Stimulated activated CD4-positive, alpha-beta T cell treated with anti-CD3 and anti-CD28 coated beads, Interleukin-4, amount 100 ng/mL, for 24 hours (primary cell): ENCODE results near the gene OR1J1.

Experiments
- DNase-seq: peaks from one replicate; pipeline ENCODE4 v3.0.0-alpha.2; 2020

OR1J1 gene, protein sequence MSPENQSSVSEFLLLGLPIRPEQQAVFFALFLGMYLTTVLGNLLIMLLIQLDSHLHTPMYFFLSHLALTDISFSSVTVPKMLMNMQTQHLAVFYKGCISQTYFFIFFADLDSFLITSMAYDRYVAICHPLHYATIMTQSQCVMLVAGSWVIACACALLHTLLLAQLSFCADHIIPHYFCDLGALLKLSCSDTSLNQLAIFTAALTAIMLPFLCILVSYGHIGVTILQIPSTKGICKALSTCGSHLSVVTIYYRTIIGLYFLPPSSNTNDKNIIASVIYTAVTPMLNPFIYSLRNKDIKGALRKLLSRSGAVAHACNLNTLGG

DNA sequence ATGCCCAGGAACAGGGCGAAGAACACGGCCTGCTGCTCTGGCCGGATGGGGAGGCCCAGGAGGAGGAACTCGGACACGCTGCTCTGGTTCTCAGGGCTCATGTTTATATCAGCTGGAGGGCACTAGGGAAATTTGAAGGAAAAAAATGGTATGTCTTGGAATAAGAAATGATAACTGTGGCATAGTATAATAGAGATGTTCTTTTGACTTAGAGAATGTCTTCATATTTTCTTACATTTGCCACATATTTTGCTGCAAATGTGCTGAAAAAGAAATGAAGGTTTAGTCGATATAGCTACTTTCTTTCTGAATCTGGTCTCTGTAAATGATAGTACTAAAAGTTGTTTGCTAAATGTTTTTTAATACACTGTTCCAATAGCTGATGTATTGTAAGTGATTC, at the start of gene OR1J1:
Gene OR1J1 (minus strand): TSS at position 101 of the 400 bp plus-strand sequence. CDS start 0 bp downstream, at position 101.
- no peak for DNase-seq

DNA sequence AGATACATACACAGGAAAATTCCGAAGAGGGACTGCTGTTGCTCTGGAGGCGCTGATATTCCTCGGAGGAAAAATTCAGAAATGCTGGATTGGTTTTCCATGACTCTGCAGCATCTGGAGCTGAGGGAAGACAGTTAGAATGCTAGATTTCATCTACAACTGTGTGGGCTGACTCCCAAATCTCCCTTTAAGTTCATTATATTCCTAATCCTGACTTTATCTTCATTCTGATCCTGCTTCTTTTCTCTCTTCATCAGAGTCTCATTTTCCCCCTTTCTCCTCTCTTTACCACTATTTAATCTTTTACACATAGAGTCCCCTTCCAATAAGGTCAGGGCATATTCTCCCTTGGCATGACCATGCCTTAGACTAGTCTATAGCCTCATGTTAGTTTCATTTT, 49.5 kb upstream of the OR1J1 start, which contains the start of gene OR1N1:
Gene OR1N1 (minus strand): TSS at position 101 of the 400 bp plus-strand sequence. CDS start 0 bp downstream, at position 101.
- no peak for DNase-seq

GRCh38 chr9:122526602-122527001, 48.9 kb upstream of the OR1J1 start:
- peak; percentile 4 for DNase-seq

DNA sequence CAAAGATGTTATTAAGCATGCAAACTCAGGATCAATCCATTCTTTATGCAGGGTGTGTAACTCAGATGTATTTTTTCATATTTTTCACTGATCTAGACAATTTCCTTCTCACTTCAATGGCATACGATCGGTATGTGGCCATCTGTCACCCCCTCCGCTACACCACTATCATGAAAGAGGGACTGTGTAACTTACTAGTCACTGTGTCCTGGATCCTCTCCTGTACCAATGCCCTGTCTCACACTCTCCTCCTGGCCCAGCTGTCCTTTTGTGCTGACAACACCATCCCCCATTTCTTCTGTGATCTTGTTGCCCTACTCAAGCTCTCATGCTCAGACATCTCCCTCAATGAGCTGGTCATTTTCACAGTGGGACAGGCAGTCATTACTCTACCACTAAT, 41.6 kb upstream of the OR1J1 start:
- no peak for DNase-seq

GRCh38 chr9:122518841-122519240, 41.1 kb upstream of the OR1J1 start, which contains the start of gene OR1J4:
OR1J4 (plus strand) TSS chr9:122519141; CDS start chr9:122519141, 0 bp downstream.
- DNase-seq = no peak

GRCh38 chr9:122518226-122518625, 40.5 kb upstream of the OR1J1 start:
- DNase-seq = no peak

DNA sequence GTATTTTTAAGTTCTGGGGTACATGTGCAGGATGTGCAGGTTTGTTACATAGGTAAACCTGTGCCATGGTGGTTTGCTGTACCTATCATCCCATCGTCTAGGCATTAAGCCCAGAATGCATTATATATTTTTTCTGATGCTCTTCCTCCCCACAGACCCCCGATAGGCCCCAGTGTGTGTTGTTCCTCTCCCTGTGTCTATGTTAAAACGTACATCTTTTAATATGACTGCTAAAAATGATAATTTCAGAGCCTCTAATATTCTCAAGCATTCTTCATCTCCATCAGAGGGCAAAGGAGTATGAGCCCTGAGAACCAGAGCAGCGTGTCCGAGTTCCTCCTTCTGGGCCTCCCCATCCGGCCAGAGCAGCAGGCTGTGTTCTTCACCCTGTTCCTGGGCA, 32.8 kb upstream of the OR1J1 start, which contains the start of gene OR1J2:
Gene OR1J2 (plus strand): TSS at position 301 of the 400 bp plus-strand sequence. CDS start 0 bp downstream, at position 301.
- no peak for DNase-seq

GRCh38 chr9:122506964-122507363, 29.2 kb upstream of the OR1J1 start:
- no peak for DNase-seq

GRCh38 chr9:122498883-122499288, 21.2 kb upstream of the OR1J1 start:
- peak; percentile 17 for DNase-seq

DNA sequence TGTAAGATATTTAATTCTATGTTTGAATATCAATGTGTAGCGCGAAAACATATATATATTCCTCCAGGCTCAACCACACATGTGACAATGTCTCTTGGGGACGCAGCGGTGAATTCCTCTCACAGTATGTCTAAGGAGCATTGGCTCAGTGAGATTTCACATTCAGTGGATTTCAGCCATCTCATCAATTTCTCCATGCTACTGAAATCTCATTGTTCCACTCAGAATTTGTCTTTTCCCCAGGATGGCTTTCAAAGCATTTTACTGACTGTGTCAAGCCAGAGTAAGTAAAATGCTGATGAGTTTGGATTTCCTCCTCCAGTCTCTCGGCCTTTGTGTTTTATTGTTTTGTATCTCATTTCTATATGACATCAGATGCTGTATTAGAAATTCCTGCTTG, 1.3 kb upstream of the OR1J1 start:
- DNase-seq = no peak

DNA sequence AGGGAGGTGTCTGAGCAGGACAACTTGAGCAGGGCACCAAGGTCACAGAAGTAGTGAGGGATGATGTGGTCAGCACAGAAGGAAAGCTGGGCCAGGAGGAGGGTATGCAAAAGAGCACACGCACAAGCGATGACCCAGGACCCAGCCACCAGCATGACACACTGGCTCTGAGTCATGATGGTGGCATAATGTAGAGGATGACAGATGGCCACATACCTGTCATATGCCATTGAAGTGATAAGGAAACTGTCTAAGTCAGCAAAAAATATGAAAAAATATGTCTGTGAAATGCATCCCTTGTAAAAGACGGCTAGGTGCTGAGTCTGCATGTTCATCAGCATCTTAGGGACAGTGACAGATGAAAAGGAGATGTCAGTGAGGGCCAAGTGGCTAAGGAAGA, 380 bp downstream of the OR1J1 start:
- no peak for DNase-seq

- no peak for DNase-seq
Observed at GRCh38 chr9:122475717-122476116, 2.0 kb downstream of the OR1J1 start.

DNA sequence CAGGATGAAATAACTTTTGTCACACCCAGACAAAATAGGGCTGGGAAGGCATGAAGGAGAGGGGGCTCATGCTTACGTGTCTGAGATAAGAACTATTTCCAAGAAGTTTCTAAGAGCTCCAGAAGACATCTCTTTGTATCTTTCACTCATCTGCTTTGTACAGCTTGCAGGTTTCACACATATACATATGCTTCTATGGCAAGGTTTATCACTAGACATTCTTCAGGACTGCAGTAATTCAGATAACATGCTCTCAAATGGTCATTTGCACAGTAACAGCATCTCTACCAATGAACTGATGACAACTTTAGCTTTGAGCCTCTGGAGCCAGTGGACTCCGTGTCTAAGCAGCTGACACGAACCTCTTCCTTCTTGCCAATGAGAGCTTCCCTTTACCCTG, 3.2 kb downstream of the OR1J1 start:
- no peak for DNase-seq

DNA sequence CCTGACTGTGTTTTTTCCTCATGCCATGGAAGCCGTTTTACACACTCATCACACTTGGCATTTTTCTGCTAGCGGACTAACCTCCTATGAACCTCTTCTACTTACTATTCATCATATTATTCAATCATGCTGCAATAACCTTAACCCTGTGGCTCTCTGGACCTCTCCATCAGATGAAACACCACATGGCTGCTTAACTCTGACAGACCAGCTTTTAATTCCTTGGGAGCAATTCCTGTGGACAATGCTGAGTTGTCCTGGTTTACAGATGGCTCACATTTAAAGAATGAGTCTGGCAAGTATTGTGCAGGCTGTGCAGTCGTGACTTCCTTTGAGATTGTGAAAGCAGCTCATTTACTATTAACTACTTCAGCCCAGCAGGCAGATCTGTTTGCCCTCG, 9.0 kb downstream of the OR1J1 start:
- no peak for DNase-seq

- DNase-seq = no peak
Observed at GRCh38 chr9:122466456-122466855, 11.3 kb downstream of the OR1J1 start.

- DNase-seq = peak; percentile 72
Observed at GRCh38 chr9:122464633-122465567, 12.8 kb downstream of the OR1J1 start.

DNA sequence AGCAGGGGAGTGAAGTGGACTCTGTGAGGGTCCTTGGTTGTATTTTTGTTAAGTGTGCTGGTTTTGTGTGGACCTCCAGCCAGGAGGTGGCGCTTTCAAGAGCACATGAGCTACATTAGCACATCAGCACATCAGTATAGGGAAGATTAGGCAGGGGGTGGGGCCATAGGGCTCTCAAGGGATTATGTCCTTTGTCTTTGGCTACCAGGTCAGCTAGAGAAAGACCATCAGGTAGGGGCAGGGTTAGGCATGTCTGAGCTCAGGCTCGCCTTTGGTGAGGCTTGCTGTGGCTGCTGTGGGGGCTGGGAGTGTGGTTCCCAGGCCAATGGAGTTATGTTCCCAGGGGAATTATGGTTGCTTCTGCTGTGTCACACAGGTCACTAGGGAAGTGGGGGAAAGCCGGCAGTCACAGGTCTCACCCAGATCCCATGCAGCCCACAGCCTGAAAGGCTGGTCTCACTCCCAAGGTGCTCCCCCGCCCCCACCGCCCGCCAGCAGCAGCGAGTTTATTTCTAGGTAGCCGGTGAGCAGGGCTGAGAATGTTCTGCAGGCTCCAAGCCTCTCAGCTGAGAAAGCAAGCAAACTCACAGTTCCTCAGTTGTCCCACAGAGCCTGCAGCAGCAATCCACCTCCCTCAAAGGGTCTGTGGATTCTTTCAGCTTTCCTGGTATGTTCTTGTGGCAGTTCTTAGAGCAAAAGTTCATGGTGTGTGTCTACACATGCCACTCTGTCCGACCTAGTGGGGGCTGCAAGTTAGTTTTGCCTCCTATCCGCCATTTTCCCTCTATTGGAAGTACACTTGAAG, 13.7 kb downstream of the OR1J1 start:
- peak; percentile 10 for DNase-seq

GRCh38 chr9:122457787-122458186, 19.9 kb downstream of the OR1J1 start:
- no peak for DNase-seq

GRCh38 chr9:122456123-122456522, 21.6 kb downstream of the OR1J1 start:
- DNase-seq = no peak

DNA sequence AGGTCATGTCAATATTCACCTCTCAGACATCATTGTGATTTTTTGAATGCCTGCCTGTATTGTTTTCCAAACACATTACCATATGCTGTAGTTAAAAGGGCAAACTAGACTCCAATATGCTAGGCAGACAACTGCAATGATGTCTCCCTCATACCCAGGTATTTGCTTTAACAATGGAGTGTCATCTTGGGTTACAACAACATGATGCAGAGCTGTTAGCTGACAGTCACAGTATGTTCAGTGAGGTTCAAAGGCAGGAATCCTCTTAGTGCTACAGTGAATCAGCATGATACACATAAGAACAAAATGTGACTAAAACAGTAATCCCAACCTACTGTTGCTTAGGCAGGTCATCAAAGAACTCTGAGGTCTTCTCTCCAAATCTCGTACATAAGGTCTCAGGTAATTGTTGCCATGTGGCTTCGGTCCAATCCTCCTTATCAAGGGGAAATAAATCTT, 24.0 kb downstream of the OR1J1 start:
- no peak for DNase-seq

GRCh38 chr9:122446819-122447484, 30.8 kb downstream of the OR1J1 start:
- DNase-seq = no peak

DNA sequence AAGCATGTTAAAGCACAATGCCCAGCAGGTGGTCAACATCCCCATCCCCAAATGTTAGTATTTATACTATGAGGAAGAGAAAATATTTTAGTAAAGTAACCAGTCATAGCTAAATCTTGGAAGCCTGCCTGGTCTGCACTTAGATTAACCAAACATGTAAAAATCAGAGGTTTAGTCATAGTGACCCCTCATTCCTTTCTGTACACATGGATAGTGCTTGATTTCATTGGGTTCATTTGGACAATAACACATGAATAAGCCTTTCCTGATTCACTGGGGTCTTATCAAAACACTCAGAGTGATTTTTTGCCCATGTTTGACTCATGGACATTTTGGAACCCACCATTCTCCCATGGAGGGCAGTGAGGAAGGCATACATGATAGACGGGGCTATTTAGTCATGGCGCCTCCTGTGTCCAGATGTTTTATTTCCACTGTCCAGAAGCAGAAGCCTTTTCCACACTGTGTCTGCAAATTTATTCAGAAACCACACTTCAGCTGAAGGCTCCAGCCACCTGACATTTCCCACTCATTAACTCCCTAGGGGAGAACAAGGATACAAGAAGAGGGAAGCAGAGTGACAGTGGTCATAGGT, 32.5 kb downstream of the OR1J1 start:
- no peak for DNase-seq
